ENCODE results near the gene GTF3C4.
"Not testable (repeated sequence)": the region's sequence is repeated elsewhere in the genome, so short reads cannot be mapped to it uniquely, and the experiment has no call there.

Gene GTF3C4

GRCh38 chr9:132702254-132702653, 32.0 kb downstream of the GTF3C4 start:
- no peak for DNase-seq (ENCODE audit: low read depth in 2 of 2)

- no peak for DNase-seq (ENCODE audit: low read depth in 2 of 2)
These were observed 33.1 kb downstream of the GTF3C4 start for GRCh38 chr9:132703336-132703735.

- DNase-seq (ENCODE audit: low read depth in 2 of 2) = no peak
These were observed 38.0 kb downstream of the GTF3C4 start for GRCh38 chr9:132708239-132708638.

DNA sequence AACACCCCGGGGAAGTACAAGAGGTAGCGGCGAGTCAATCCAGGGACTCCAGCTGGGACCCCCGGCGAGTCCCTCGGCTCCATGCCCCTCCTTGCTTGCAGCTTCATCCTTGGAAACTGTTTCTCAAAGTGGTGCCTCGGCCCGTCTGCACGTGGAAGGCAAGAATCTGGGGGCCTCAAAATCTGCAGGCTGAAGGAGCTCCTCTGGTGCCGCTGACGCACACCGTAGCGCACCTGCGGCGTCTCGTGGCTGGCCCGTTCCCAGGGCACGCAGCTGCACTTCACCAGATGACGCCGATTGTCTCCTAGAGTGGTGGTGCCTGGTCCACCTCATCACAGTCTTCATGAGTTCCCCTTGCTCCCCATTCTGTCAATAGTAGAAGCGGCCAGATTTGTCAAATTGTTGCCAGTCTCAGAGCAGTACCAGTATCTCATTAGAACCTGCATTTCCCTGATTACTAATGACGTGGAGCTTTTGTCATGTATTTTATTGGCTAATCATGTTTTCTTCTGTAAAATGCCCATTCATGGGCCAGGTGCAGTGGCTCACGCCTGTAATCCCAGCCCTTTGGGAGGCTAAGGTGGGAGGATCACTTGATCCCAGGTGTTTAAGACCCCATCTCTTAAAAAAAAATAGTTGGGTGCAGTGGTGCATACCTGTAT, 38.6 kb downstream of the GTF3C4 start:
- no peak for DNase-seq (ENCODE audit: low read depth in 2 of 2)

GRCh38 chr9:132710333-132710732, 40.1 kb downstream of the GTF3C4 start:
- no peak for DNase-seq (ENCODE audit: low read depth in 2 of 2)

- not testable (repeated sequence) for DNase-seq (ENCODE audit: low read depth in 2 of 2)
These were observed 40.9 kb downstream of the GTF3C4 start for GRCh38 chr9:132711152-132711551.

- DNase-seq (ENCODE audit: low read depth in 2 of 2) = no peak
These were observed 41.6 kb downstream of the GTF3C4 start for GRCh38 chr9:132711846-132712245.

DNA sequence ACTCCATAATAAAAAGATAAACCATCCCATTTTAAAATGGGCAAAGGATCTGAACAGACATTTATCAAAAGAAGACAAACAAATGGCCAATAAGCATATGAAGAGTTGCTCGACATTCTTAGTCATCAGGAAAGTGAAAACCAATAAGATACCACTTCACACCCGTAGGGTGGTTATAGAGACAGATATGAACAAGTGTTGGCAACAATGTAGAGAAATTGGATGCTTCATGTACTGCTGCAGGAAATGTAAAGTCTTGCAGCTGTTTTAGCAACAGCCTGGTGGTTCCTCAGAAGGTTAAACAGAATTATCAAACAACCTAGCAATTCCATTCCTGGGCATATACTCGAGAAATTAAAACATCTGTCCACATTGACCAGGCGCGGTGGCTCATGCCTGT, 42.5 kb downstream of the GTF3C4 start:
- no peak for DNase-seq (ENCODE audit: low read depth in 2 of 2)

GRCh38 chr9:132716007-132716406, 45.7 kb downstream of the GTF3C4 start:
- no peak for DNase-seq (ENCODE audit: low read depth in 2 of 2)

DNA sequence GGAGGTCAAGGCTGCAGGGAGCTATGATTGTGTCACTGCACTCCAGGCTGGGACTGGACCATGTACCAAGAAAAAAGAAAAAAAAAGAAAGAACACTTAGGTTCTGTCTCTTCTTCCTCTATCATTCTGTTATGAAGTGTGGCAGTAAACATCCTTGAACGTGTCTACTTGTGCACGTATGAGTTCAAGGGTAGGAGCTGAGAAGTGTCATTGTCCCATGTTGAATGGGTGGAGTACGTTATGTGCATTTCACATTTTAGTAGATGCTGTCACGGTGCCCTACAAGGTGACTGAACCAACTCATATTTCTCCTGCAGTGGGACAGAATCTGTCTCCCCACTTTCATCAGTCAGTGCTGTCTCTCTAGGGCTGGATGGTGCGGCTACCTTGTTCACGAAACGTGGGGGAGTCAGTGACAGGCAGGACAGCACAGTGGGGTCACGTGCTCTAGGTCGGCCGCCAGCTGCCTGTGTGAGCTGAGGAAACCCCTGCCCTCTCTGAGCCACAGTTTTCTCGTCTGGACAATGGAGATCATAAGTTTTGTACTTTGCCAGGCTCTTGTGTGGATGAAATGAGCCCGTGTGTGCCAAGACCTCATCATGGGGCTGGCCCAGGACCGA, 47.2 kb downstream of the GTF3C4 start:
- no peak for DNase-seq (ENCODE audit: low read depth in 2 of 2)

DNA sequence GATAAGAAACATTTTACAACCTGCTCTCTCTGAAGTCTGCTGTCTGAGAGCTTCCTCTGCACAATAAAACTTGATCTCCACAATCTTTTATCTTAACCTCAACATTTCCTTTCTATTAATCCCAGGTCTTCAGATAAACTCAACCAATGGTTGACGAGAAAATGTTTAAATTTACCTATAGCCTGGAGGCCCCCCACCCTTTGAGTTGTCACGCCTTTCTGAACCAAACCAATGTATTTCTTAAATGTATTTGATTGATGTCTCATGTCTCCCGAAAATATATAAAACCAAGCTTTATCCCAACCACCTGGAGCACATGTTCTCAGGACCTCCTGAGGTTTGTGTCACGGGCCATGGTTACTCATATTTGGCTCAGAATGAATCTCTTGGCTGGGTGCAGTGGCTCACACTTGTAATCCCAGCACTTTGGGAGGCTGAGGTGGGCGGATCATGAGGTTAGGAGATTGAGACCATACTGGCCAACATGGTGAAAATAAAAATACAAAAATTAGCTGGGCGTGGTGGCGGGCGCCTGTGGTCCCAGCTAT, 48.2 kb downstream of the GTF3C4 start:
- DNase-seq (ENCODE audit: low read depth in 2 of 2) = not testable (repeated sequence)

DNA sequence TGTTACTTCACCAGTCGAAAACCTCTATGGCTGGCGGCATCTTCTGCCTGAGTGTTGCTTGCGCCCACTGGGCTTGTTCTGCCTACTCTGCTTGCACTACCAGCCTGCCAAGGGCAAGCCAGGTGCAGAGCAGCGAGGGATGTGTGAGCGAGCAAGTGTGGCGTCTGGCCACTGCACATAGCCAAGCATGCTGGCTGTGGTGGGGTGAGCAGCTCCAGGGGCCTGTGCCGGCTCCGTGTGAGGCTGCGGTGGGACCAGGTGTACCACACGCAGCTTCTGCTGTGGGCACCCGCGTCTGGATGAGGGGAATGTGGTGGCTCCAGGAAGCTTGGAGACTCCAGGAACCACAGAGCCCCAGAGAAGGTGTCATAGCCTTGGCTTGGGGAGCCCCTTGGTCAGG, 51.4 kb downstream of the GTF3C4 start:
- DNase-seq (ENCODE audit: low read depth in 2 of 2) = no peak

DNA sequence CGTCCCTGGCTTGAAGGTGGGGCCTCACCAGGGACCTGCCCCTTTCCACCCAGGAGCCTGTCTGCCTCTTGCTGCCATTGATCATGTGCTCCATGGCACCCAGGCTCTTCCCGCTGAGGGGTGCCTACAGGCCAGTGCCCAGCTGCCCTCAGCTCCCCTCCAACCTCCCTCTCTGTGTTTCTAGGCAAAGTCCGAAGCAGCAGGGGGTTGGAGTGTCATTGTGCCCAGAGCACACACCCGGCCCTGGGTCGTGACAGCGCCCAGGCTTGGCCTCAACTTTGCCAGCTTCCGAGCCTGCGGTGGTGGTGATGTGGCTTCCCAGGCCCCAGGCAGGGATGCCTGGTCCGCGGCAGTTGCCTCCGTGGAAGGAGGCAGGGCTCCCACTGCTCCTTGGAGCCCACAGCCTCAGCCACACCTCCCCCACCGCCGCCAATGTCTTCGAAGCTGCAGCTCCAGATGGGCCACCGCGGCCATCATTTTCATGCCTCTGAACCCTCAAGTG, 52.4 kb downstream of the GTF3C4 start:
- no peak for DNase-seq (ENCODE audit: low read depth in 2 of 2)

- no peak for DNase-seq (ENCODE audit: low read depth in 2 of 2)
These were observed 53.5 kb downstream of the GTF3C4 start for GRCh38 chr9:132723809-132724208.

GRCh38 chr9:132725306-132725705, 55.0 kb downstream of the GTF3C4 start:
- DNase-seq (ENCODE audit: low read depth in 2 of 2) = no peak

DNA sequence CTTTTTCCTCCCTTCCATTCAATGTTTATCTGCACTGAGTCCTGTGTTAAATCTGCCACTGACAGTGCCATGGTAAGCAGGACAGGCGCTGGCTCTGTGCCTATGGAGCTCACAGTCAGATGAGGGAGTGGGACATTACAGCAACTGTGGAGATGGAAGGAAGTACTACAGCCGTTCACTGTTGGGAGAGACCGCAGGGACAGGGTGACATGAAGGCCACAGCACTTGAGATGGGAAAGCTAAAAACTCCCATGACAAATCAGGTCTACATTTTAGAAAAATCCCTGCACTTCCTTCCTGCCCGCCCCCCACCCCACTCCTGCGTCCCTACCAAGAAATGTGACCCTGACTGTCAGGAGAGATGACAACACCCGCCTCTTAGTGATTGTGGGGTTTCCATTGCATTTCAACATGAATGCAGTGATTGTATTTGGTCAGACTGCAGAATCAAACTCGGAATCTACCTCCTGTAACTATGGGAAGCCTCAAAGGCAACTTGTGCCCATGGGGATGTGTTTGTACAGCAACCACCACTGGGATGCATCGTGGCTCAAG, 56.4 kb downstream of the GTF3C4 start:
- no peak for DNase-seq (ENCODE audit: low read depth in 2 of 2)

- no peak for DNase-seq (ENCODE audit: low read depth in 2 of 2)
These were observed 57.8 kb downstream of the GTF3C4 start for GRCh38 chr9:132728071-132728470.

DNA sequence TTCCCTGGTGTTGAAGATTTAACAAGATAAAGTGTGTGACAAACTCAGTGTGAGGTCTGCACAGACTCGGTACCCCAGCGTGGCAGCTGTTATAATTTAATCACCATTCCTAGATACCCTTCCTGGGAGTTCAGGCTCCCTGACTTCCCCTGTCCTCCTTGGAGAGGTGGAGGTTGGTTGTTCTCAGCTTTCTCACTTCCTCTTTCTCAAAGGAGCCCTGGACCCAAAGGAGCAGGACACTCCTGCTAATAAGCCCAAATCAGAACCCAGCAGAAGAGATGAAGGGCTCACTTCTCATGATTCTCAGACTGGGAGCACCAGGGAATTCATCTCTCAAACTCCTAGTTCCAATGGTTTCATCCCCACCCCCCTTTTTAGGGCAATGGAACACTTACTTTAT, 58.2 kb downstream of the GTF3C4 start:
- DNase-seq (ENCODE audit: low read depth in 2 of 2) = no peak

- no peak for DNase-seq (ENCODE audit: low read depth in 2 of 2)
These were observed 59.1 kb downstream of the GTF3C4 start for GRCh38 chr9:132729235-132729890.

DNA sequence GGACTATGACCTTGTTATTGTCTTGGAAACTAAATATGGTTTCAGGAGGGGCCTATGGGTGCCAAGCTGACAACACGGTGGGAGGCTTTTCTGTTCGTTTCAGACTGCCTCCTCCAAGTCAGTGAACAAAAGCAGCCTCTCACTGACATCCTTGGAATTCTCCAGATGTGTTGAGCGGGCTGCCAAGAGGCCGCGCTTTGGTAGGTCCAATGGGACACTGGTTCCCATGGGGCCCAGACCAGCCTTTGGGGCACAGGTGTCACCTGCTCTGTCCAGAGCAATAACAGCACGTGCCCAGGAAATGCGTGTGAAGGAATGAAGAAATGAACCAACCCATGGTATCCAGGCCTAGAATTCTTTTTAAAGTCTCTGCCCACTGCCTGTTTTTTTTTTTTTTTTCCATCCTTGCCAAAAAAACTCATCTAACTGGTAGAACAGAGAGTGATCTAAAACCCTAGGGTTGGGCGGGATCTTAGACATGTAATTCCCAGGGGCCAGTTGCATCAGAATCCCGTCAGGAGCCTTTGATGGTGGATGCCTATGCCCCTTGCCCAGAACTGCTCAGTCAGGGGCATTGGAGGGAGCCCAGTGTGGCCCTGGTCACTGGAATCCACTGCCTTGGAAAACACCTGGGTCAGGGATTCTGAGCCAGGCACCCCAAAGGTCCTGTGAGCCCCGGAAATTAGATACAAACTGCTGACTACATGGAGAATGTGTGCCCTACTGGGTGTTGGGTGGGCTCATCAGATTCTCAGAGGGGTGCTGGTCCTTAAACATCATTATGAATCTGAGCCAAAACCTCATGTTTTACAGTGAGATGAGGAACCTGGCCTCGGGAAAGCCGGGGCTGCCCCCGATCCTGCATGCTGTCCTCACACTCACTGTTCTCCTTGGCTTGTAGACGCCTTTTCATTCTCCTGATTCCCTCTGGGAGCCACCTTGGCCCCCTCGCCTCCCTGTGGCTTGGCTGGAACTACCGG, 60.1 kb downstream of the GTF3C4 start:
- DNase-seq (ENCODE audit: low read depth in 2 of 2) = no peak

DNA sequence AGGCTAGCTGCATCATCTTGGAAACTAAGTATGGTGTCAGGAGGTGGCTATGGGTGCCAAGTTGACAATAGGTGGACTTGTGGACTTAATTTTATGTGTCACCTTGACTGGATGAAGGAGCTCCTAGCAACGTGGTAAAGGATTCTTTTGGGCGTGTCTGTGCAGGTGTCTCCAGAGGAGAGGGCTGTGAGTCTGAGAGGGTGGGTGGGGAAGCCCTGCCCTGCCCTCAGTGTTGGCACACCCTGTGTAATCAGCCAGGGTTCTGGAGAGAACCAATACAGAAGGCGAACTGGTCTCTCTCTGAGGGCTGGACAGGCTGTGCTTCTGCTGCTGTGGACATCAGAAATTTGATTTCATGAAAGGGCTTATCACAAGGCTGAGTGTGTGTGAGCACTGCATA, 61.0 kb downstream of the GTF3C4 start:
- DNase-seq (ENCODE audit: low read depth in 2 of 2) = no peak
